Measurements from ENCODE around the gene CDK10. TPM values are rescaled to one million over a fixed set of nuclear protein-coding genes. Genes with fewer than 3 reads are reported as not detected.
"Not testable (repeated sequence)": the region's sequence is repeated elsewhere in the genome, so short reads cannot be mapped to it uniquely, and the experiment has no call there.

The CDK10 gene
- total RNA-seq, 6 experiments from 2014 or later = 35.0 to 72.2 (median 53.7) TPM

DNA sequence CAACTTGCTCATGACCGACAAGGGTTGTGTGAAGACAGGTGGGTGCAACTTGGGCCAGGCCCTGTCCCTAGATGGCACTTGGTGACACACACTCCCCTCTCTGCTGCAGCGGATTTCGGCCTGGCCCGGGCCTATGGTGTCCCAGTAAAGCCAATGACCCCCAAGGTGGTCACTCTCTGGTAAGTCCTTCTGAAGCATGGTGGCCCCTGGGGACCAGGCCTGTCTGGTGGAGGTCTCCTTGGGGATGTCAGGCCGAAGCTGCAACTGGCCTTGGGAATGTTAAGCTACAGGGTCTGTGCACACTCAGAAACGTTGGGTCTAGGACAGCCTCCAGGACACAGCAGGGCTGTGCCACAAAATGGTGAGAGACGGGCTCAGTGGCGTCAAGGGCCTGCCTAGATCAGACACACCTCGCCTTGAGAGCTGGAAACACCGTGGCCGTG lies 6.8 kb downstream of the CDK10 start:
- Histone ChIP-seq H3K9me3 (no peaks in the 10 kb centered on the region), H3K4me1 (peaks cover 0 to 3% (median 1%) of the 10 kb centered on the region in 4 donors), H3K36me3 (peaks cover 0 to 52% (median 13%) of the 10 kb centered on the region in 4 donors), H3K27me3 (no peaks in the 10 kb centered on the region), H3K4me3 (no peak overlapping the region), H3K27ac (no peak overlapping the region)
- DNase-seq (peak in 1 of 3 donors; percentile 43), ATAC-seq (no peak)
- no CpG with 5 or more reads among the region's 11 CpGs for WGBS (ENCODE audit: insufficient coverage, low coverage, low lambda C conversion rate, missing lambda C conversion rate)
- intact Hi-C loops (cut with DNase I) = no loop called here
- TF ChIP-seq POLR2A (IDR thresholded peaks at IDR 0.05) = no peak
- TF ChIP-seq, protein P1, sequence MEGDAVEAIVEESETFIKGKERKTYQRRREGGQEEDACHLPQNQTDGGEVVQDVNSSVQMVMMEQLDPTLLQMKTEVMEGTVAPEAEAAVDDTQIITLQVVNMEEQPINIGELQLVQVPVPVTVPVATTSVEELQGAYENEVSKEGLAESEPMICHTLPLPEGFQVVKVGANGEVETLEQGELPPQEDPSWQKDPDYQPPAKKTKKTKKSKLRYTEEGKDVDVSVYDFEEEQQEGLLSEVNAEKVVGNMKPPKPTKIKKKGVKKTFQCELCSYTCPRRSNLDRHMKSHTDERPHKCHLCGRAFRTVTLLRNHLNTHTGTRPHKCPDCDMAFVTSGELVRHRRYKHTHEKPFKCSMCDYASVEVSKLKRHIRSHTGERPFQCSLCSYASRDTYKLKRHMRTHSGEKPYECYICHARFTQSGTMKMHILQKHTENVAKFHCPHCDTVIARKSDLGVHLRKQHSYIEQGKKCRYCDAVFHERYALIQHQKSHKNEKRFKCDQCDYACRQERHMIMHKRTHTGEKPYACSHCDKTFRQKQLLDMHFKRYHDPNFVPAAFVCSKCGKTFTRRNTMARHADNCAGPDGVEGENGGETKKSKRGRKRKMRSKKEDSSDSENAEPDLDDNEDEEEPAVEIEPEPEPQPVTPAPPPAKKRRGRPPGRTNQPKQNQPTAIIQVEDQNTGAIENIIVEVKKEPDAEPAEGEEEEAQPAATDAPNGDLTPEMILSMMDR (IDR thresholded peaks at IDR 0.05) = no peak

DNA sequence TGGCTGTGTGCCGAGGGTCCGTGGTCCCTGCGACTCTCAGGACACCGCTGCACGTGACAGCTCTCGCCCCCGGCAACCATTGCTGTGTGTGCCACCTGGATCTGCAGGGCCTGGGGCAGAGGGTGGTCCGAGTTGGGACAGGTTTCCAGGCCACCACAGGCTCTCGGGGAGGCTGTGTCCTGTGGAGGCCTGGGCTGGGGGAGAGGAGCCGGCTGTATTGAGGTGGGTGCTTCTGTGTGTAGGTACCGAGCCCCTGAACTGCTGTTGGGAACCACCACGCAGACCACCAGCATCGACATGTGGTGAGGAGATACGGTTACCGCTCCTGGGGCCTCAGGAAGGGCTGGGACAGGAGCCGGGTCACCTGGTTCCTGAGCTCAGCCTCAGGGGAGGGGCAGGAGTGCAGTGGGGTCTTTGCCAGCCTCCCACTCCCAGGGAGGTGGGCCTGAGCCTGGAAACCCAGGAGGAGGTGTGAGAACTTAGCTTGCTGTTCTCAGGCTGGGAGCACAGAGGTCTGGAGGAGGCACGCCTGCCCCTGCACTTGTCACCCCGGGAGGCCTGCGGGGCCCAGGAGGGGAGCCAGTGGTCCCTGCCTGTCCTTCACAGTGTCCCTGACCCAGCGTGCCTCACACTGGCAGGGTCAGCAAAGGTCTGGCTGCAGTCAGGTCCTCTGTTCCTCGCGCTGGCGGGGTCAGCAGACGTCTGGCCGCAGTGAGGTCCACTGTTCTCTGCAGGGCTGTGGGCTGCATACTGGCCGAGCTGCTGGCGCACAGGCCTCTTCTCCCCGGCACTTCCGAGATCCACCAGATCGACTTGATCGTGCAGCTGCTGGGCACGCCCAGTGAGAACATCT lies 7.7 kb downstream of the CDK10 start:
- Histone ChIP-seq H3K4me3 (no peak overlapping the region), H3K36me3 (peaks cover 0 to 50% (median 13%) of the 10 kb centered on the region in 4 donors), H3K27ac (no peak overlapping the region), H3K4me1 (peaks cover 0 to 3% (median 1%) of the 10 kb centered on the region in 4 donors), H3K27me3 (no peaks in the 10 kb centered on the region), H3K9me3 (no peaks in the 10 kb centered on the region)
- intact Hi-C loops (cut with DNase I) = no loop called here
- no peak for ATAC-seq
- no peak for TF ChIP-seq POLR2A (IDR thresholded peaks at IDR 0.05)
- TF ChIP-seq, protein P1 (IDR thresholded peaks at IDR 0.05) = no peak
- no CpG with 5 or more reads among the region's 32 CpGs for WGBS (ENCODE audit: insufficient coverage, low coverage, low lambda C conversion rate, missing lambda C conversion rate)
- DNase-seq = peak in 1 of 3 donors; percentile 51

DNA sequence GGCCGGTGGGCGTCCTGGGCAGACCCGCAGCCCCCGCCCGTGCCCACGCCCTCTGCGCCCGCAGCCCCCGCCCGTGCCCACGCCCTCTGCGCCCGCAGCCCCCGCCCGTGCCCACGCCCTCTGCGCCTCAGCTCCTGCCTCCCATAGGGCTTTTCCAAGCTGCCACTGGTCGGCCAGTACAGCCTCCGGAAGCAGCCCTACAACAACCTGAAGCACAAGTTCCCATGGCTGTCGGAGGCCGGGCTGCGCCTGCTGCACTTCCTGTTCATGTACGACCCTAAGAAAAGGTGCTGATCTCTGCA lies 8.2 kb downstream of the CDK10 start:
- H3K4me1 ChIP-seq; H3K9me3 ChIP-seq; ATAC-seq; H3K4me3 ChIP-seq; H3K27me3 ChIP-seq; H3K27ac ChIP-seq; intact Hi-C loops (cut with DNase I): not testable (repeated sequence)
- WGBS (ENCODE audit: insufficient coverage, low coverage, low lambda C conversion rate, missing lambda C conversion rate) = no CpG with 5 or more reads among the region's 23 CpGs
- DNase-seq = peak in 1 of 3 donors; percentile 48
- H3K36me3 ChIP-seq = peaks cover 0 to 46% (median 13%) of the 10 kb centered on the region in 4 donors

DNA sequence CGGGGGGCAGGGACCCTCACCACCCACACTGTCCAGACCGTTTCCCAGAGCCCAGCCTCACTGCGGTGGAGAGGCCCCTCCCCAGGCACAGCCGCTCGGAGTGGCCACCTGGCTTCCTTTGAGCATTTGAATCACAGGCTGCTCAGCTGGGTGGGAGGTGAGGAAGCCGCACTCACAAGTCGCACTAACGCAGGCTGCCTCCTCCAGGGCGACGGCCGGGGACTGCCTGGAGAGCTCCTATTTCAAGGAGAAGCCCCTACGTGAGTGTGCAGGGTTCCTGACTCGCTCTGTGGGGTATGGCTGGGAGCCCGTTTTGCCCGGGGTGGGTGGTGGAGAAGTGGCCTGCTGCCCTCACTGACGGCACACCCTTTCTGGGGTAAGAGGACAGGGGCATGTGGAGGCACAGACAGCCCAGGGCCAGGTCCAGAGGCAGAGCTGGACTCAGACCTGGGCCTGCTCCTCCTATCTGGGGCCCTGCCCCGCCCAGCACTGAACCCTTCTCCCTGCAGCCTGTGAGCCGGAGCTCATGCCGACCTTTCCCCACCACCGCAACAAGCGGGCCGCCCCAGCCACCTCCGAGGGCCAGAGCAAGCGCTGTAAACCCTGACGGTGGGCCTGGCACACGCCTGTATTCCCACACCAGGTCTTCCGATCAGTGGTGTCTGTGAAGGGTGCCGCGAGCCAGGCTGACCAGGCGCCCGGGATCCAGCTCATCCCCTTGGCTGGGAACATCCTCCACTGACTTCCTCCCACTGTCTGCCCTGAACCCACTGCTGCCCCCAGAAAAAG lies 8.8 kb downstream of the CDK10 start:
- Histone ChIP-seq H3K4me1 (peaks cover 0 to 11% (median 5%) of the 10 kb centered on the region in 4 donors), H3K27ac (no peak overlapping the region), H3K4me3 (no peak overlapping the region), H3K27me3 (no peaks in the 10 kb centered on the region), H3K9me3 (no peaks in the 10 kb centered on the region), H3K36me3 (peaks cover 0 to 45% (median 13%) of the 10 kb centered on the region in 4 donors)
- ATAC-seq = no peak
- intact Hi-C loops (cut with DNase I) = no loop called here
- WGBS (ENCODE audit: insufficient coverage, low coverage, low lambda C conversion rate, missing lambda C conversion rate) = no CpG with 5 or more reads among the region's 31 CpGs
- DNase-seq = peak in 1 of 3 donors; percentile 52
- TF ChIP-seq POLR2A (IDR thresholded peaks at IDR 0.05) = no peak
- TF ChIP-seq, protein P1 (IDR thresholded peaks at IDR 0.05) = no peak

Data from right lobe of liver (tissue), 6 donors.